Testis (tissue), 2 donors: Measurements from ENCODE around the gene ASCC2.

Experiments
- CTCF ChIP-seq, 3 experiments: fragments of 450-650 bp in 2 of 3; fragments of 200-600 bp in 1 of 3; sonication (generic) in 1 of 3; IDR thresholded peaks; one replicate each; pipeline ENCODE4 v1.5.1; 2016 to 2019; ENCODE audit warnings: antibody characterized with exemption in 3 of 3, mild to moderate bottlenecking in 2 of 3, moderate library complexity in 1 of 3
- POLR2A ChIP-seq: fragments of 450-650 bp; IDR thresholded peaks from one replicate; pipeline ENCODE4 v1.6.1; 2017; ENCODE audit warnings: antibody characterized with exemption, mild to moderate bottlenecking, moderate library complexity

- TF ChIP-seq CTCF (IDR thresholded peaks at IDR 0.05) (no peak), POLR2A (no peak)
Measured at GRCh38 chr22:29848111-29848510, 10.0 kb upstream of the ASCC2 start.
